ENCODE results near the gene ZNF550. TPM values are rescaled to one million over a fixed set of nuclear protein-coding genes. Genes with fewer than 3 reads are reported as not detected.
"Not testable (repeated sequence)": the region's sequence is repeated elsewhere in the genome, so short reads cannot be mapped to it uniquely, and the experiment has no call there.

Gene ZNF550
- total RNA-seq, 1 donor from 2014 or later, result 10.3 TPM

DNA sequence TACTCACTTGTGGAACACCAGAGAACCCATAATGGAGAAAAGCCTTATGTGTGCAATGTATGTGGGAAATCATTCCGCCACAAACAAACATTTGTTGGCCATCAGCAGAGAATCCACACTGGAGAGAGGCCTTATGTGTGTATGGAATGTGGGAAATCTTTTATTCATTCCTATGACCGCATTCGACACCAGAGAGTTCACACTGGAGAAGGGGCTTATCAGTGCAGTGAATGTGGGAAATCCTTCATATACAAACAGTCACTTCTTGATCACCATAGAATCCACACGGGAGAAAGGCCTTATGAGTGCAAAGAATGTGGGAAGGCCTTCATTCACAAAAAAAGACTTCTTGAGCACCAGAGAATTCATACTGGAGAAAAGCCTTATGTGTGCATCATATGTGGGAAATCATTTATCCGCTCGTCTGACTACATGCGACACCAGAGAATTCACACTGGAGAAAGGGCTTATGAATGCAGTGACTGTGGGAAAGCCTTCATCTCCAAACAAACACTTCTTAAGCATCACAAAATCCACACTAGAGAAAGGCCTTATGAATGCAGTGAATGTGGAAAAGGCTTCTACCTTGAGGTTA is 21.6 kb downstream of the ZNF550 start:
- Mint-ChIP-seq H3K27me3 (ENCODE audit: unreplicated experiment) (no peaks in the 10 kb centered on the region), H3K4me1 (ENCODE audit: unreplicated experiment) (no peaks in the 10 kb centered on the region), H3K4me3 (ENCODE audit: unreplicated experiment) (no peak overlapping the region), H3K36me3 (ENCODE audit: unreplicated experiment) (peaks cover 97% of the 10 kb centered on the region), H3K9me3 (ENCODE audit: unreplicated experiment) (peaks cover 69% of the 10 kb centered on the region), H3K27ac (ENCODE audit: unreplicated experiment) (no peak overlapping the region)
- TF ChIP-seq, protein P1, sequence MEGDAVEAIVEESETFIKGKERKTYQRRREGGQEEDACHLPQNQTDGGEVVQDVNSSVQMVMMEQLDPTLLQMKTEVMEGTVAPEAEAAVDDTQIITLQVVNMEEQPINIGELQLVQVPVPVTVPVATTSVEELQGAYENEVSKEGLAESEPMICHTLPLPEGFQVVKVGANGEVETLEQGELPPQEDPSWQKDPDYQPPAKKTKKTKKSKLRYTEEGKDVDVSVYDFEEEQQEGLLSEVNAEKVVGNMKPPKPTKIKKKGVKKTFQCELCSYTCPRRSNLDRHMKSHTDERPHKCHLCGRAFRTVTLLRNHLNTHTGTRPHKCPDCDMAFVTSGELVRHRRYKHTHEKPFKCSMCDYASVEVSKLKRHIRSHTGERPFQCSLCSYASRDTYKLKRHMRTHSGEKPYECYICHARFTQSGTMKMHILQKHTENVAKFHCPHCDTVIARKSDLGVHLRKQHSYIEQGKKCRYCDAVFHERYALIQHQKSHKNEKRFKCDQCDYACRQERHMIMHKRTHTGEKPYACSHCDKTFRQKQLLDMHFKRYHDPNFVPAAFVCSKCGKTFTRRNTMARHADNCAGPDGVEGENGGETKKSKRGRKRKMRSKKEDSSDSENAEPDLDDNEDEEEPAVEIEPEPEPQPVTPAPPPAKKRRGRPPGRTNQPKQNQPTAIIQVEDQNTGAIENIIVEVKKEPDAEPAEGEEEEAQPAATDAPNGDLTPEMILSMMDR (IDR thresholded peaks at IDR 0.05), result no peak
- no peak for DNase-seq (ENCODE audit: extremely low spot score, unreplicated experiment)

DNA sequence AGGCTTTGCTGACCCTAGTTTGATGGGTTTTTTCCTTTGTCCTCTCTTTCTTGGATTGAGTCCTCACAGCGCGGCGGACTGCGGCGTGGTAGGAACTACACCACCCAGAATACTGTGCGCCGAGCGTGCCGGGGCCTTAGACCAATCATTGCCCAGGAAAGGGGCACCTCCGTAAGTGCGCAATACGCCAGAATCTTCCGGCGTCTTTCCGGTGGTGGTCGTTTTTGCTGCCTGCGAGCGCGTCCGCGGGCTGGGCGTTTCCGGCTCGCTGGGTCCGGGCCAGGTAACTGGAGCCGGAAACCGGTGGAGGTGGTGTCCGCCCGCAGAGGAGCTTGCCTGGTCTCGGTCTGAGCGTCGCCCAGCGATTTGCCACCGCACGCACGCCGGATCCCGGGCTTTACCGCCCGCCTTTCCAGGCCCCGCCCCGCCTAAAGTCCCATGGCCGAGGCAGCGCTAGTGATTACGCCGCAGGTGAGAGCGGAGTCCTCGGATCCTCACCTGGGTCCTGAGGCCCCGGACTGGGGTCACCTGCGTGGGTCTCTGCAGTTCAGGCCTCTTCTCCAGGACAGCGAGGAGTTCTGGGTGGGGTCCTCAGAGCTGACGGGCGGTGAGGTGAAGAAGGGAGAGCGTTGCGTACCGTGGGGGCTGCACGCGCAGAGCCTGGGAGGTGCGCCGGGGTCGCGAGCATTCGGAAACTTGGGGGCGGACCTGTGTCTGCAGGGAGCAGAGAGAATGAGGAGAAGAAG is 32.4 kb downstream of the ZNF550 start, which contains the start of gene ZNF549:
Gene ZNF549, plus strand, starts transcription at position 221 of the 746 bp plus-strand sequence. Its CDS starts 218 bp downstream, at position 439.
- H3K9me3 Mint-ChIP-seq (ENCODE audit: unreplicated experiment), result peaks cover 42% of the 10 kb centered on the region
- no peaks in the 10 kb centered on the region for H3K27me3 Mint-ChIP-seq (ENCODE audit: unreplicated experiment)

DNA sequence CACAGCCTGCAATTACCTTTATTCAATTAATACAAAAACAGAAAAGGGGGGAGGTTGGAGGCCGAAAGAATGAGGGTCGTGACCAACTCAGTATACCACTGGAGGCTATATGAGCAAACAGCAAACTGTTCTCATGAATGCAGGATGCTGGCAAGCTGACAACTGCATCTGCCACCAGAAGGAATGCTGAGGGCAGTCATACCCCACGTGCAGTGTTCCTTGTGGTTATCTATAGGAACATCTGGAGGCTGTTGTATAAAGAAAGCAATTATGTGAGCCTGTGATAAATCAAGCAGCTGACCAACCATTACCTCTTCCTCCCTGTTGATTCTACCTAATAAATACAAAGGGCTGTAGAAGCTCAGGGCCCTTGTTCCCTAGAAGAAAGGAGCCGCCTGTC is 41.6 kb downstream of the ZNF550 start:
- not testable (repeated sequence) for H3K27me3 Mint-ChIP-seq (ENCODE audit: unreplicated experiment); H3K4me1 Mint-ChIP-seq (ENCODE audit: unreplicated experiment); H3K4me3 Mint-ChIP-seq (ENCODE audit: unreplicated experiment); H3K27ac Mint-ChIP-seq (ENCODE audit: unreplicated experiment)
- H3K36me3 Mint-ChIP-seq (ENCODE audit: unreplicated experiment), result peaks cover 27% of the 10 kb centered on the region
- peaks cover 53% of the 10 kb centered on the region for H3K9me3 Mint-ChIP-seq (ENCODE audit: unreplicated experiment)
- DNase-seq (ENCODE audit: extremely low spot score, unreplicated experiment), result peak; percentile 23

More for the DNA sequence above, 32.4 kb downstream of the ZNF550 start, which contains the start of gene ZNF549:
- peaks cover 26% of the 10 kb centered on the region for H3K36me3 Mint-ChIP-seq (ENCODE audit: unreplicated experiment)
- peak within 1 kb of the TSS; percentile 92 for H3K4me3 Mint-ChIP-seq (ENCODE audit: unreplicated experiment)
- TF ChIP-seq, protein P1 (IDR thresholded peaks at IDR 0.05), result no peak
- peaks cover 19% of the 10 kb centered on the region for H3K4me1 Mint-ChIP-seq (ENCODE audit: unreplicated experiment)
- DNase-seq (ENCODE audit: extremely low spot score, unreplicated experiment), result peak; percentile 95
- H3K27ac Mint-ChIP-seq (ENCODE audit: unreplicated experiment), result peak within 1 kb of the TSS; percentile 80

DNA sequence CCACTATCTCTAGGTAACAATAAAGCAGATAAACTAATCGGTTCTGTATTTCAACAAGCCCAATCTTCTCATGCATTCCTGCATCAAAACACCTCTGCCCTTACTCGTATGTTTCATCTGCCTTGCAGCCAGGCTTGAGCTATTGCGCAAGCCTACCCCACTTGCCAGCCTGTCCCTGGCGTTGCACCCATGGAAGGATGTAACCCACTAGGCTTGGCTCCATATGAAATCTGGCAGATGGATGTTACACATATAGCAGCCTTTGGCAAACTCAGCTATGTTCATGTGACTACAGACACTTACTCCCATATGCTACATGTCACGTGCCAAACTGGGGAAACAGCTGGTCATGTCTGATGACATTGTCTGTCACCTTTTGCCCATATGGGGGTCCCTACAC is 44.4 kb downstream of the ZNF550 start:
- no peak overlapping the region for H3K4me3 Mint-ChIP-seq (ENCODE audit: unreplicated experiment)
- H3K27ac Mint-ChIP-seq (ENCODE audit: unreplicated experiment), result no peak overlapping the region
- peak; percentile 42 for DNase-seq (ENCODE audit: extremely low spot score, unreplicated experiment)
- no peaks in the 10 kb centered on the region for H3K27me3 Mint-ChIP-seq (ENCODE audit: unreplicated experiment)
- peaks cover 35% of the 10 kb centered on the region for H3K36me3 Mint-ChIP-seq (ENCODE audit: unreplicated experiment)
- H3K4me1 Mint-ChIP-seq (ENCODE audit: unreplicated experiment), result no peaks in the 10 kb centered on the region
- H3K9me3 Mint-ChIP-seq (ENCODE audit: unreplicated experiment), result peaks cover 48% of the 10 kb centered on the region
- TF ChIP-seq, protein P1 (IDR thresholded peaks at IDR 0.05), result no peak

DNA sequence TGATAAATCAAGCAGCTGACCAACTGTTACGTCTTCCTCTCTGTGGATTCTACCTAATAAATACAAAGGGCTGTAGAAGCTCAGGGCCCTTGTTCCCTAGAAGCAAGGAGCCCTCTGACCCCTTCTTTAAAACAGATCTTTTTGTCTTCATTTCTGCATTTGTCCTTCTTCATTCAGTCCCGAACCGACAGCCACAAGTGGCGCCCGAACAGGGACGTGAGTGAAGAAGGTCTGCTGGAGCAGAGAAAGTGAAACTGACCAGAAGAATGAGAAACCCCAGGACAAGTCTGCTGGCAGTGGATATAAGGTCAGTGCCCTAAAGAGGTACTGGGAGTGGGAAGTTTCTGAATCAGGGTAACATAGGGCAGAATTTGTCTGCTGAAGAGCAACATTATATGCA is 46.8 kb downstream of the ZNF550 start:
- Mint-ChIP-seq H3K4me3 (ENCODE audit: unreplicated experiment) (no peak overlapping the region), H3K27me3 (ENCODE audit: unreplicated experiment) (no peaks in the 10 kb centered on the region), H3K9me3 (ENCODE audit: unreplicated experiment) (peaks cover 59% of the 10 kb centered on the region), H3K4me1 (ENCODE audit: unreplicated experiment) (no peaks in the 10 kb centered on the region), H3K27ac (ENCODE audit: unreplicated experiment) (no peak overlapping the region), H3K36me3 (ENCODE audit: unreplicated experiment) (peaks cover 54% of the 10 kb centered on the region)
- TF ChIP-seq, protein P1 (IDR thresholded peaks at IDR 0.05), result no peak
- DNase-seq (ENCODE audit: extremely low spot score, unreplicated experiment), result peak; percentile 67

All from osteocyte (in vitro differentiated cells).